Measurements from ENCODE around the gene TOMM70. TPM values are rescaled to one million over a fixed set of nuclear protein-coding genes. Genes with fewer than 3 reads are reported as not detected.

TOMM70 gene
- total RNA-seq, 4 donors from 2014 or later, result 55.3 to 61.5 (median 59.9) TPM

GRCh38 chr3:100412912-100413590 is 12.2 kb upstream of the TOMM70 start:
- ATAC-seq, result no peak
- H3K36me3 ChIP-seq, result peaks cover 0 to 7% of the 10 kb centered on the region in 2 donors
- H3K27ac ChIP-seq, result no peak overlapping the region
- no peak overlapping the region for H3K4me3 ChIP-seq
- H3K4me1 ChIP-seq, result no peaks in the 10 kb centered on the region
- no peaks in the 10 kb centered on the region for H3K27me3 ChIP-seq
- WGBS, 2 donors (ENCODE audit: low coverage in 1 of 2), result 94 to 100% methylated on average over 1 to 4 of the region's 4 CpGs
- TF ChIP-seq CTCF (IDR thresholded peaks at IDR 0.05), result no peak
- TF ChIP-seq EP300 (IDR thresholded peaks at IDR 0.05), result no peak
- no peak for TF ChIP-seq POLR2AphosphoS5 (IDR thresholded peaks at IDR 0.05)
- no peak for TF ChIP-seq POLR2A (IDR thresholded peaks at IDR 0.05)
- peaks cover 0 to 22% (median 0%) of the 10 kb centered on the region in 3 donors for H3K9me3 ChIP-seq

GRCh38 chr3:100411091-100411982 is 10.4 kb upstream of the TOMM70 start:
- H3K4me1 ChIP-seq, result no peaks in the 10 kb centered on the region
- ATAC-seq, result no peak
- WGBS, 2 donors (ENCODE audit: low coverage in 1 of 2), result 95% methylated on average over 2 of the region's 2 CpGs; no CpG with 5 or more reads in 1 of the 2 donors

GRCh38 chr3:100407977-100408532 is 7.2 kb upstream of the TOMM70 start:
- Histone ChIP-seq H3K4me1 (peaks cover 0 to 13% (median 5%) of the 10 kb centered on the region in 3 donors), H3K36me3 (peaks cover 0 to 10% of the 10 kb centered on the region in 2 donors), H3K27ac (no peak overlapping the region), H3K4me3 (no peak overlapping the region), H3K9me3 (peaks cover 0 to 32% (median 0%) of the 10 kb centered on the region in 3 donors), H3K27me3 (no peaks in the 10 kb centered on the region)
- TF ChIP-seq POLR2A (IDR thresholded peaks at IDR 0.05), result no peak
- TF ChIP-seq CTCF (IDR thresholded peaks at IDR 0.05), result no peak
- TF ChIP-seq POLR2AphosphoS5 (IDR thresholded peaks at IDR 0.05), result no peak
- TF ChIP-seq EP300 (IDR thresholded peaks at IDR 0.05), result no peak
- WGBS, 2 donors (ENCODE audit: low coverage in 1 of 2), result 86 to 88% methylated on average over 1 of the region's 4 CpGs
- ATAC-seq, result no peak

More at GRCh38 chr3:100411091-100411982, 10.4 kb upstream of the TOMM70 start:
- Histone ChIP-seq H3K27ac (no peak overlapping the region), H3K27me3 (no peaks in the 10 kb centered on the region), H3K9me3 (peaks cover 0 to 32% (median 0%) of the 10 kb centered on the region in 3 donors), H3K4me3 (no peak overlapping the region), H3K36me3 (peaks cover 0 to 10% of the 10 kb centered on the region in 2 donors)
- no peak for TF ChIP-seq POLR2A (IDR thresholded peaks at IDR 0.05)
- TF ChIP-seq CTCF (IDR thresholded peaks at IDR 0.05), result no peak
- no peak for TF ChIP-seq POLR2AphosphoS5 (IDR thresholded peaks at IDR 0.05)
- TF ChIP-seq EP300 (IDR thresholded peaks at IDR 0.05), result no peak

GRCh38 chr3:100407164-100407563 is 6.3 kb upstream of the TOMM70 start:
- peaks cover 0 to 10% of the 10 kb centered on the region in 2 donors for H3K36me3 ChIP-seq
- peaks cover 3 to 22% (median 5%) of the 10 kb centered on the region in 3 donors for H3K4me1 ChIP-seq
- no peaks in the 10 kb centered on the region for H3K27me3 ChIP-seq
- no peak overlapping the region for H3K4me3 ChIP-seq
- 50 to 76% methylated on average over 2 of the region's 2 CpGs for WGBS, 2 donors (ENCODE audit: low coverage in 1 of 2)
- TF ChIP-seq POLR2AphosphoS5 (IDR thresholded peaks at IDR 0.05) (no peak), EP300 (IDR thresholded peaks at IDR 0.05) (no peak), CTCF (IDR thresholded peaks at IDR 0.05) (no peak), POLR2A (IDR thresholded peaks at IDR 0.05) (no peak)
- peaks cover 0 to 31% (median 0%) of the 10 kb centered on the region in 3 donors for H3K9me3 ChIP-seq
- no peak overlapping the region for H3K27ac ChIP-seq
- ATAC-seq, result no peak
